ENCODE measurements around the gene SELENOV.

Gene SELENOV

DNA sequence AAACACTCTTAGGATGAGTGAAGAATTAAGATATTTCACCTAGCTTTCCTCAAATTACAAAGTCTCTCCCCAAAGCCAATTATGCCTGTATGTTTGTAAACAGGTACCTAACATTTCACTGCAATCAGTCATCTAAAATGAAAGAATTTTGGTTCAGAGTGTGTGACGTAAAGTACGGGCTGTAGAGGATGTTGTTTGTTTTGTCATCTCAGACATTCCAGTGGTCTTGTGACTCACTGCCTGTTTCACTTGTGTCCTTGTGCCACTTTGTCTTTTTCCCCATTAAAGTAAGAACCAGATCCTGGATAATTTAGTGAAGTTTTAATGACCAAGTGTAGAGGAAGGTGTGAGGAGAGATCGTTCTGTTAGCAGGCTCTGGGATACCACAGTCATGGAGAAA, 53.7 kb downstream of the SELENOV start:
- no peak for DNase-seq

Measured in KG1 (cell line).